ENCODE results near the gene RAPGEF1. TPM values are rescaled to one million over a fixed set of nuclear protein-coding genes. Genes with fewer than 3 reads are reported as not detected.

The RAPGEF1 gene
- total and polyA plus RNA-seq, 2 of the 13 experiments (the other 11 are each of a cell fraction or from before 2014, with no cell fraction given), result 21.2 to 38.9 TPM

DNA sequence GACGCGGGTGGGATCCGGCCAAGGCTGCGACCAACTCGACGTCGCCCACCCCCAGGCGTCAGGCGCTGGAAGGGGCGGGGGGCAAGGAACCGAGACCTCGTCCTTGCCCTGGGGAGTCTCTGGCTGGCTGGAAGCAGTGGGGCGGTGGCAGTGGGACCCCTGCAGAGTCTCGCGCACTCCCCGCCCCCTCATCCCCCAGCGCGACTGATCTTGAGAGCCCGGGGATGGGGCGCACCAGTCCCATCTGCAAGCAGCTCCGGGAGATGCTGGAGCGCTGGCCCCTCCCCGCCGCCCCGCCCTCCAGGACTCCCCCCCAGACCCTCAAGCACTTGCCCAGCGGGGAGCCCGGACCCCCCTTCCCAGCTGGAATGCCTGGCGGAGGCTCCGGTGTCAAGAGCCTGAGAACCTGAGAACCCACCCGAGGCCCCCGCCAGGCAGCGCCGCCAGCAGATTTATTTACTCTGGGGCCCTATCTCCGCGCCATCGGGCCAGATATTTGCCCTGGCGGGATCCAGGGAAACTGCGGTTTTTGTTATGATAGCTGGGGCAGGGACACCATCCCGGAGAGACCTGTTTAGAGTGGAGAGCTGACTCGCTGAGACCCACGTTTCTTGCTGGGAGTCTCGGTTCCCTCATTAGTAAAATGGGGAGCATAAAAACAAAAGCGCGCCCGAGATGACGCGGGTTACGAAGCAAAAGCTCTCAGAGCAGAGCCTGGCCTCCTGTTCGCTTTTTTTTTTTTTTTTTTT lies 193.4 kb downstream of the RAPGEF1 start (continued):
- TF ChIP-seq, protein P1, sequence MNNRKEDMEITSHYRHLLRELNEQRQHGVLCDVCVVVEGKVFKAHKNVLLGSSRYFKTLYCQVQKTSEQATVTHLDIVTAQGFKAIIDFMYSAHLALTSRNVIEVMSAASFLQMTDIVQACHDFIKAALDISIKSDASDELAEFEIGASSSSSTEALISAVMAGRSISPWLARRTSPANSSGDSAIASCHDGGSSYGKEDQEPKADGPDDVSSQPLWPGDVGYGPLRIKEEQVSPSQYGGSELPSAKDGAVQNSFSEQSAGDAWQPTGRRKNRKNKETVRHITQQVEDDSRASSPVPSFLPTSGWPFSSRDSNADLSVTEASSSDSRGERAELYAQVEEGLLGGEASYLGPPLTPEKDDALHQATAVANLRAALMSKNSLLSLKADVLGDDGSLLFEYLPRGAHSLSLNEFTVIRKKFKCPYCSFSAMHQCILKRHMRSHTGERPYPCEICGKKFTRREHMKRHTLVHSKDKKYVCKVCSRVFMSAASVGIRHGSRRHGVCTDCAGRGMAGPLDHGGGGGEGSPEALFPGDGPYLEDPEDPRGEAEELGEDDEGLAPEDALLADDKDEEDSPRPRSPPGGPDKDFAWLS (CRISPR knock-in tag; IDR thresholded peaks at IDR 0.05; ENCODE audit: borderline replicate concordance), result no peak
- TF ChIP-seq, protein P2, sequence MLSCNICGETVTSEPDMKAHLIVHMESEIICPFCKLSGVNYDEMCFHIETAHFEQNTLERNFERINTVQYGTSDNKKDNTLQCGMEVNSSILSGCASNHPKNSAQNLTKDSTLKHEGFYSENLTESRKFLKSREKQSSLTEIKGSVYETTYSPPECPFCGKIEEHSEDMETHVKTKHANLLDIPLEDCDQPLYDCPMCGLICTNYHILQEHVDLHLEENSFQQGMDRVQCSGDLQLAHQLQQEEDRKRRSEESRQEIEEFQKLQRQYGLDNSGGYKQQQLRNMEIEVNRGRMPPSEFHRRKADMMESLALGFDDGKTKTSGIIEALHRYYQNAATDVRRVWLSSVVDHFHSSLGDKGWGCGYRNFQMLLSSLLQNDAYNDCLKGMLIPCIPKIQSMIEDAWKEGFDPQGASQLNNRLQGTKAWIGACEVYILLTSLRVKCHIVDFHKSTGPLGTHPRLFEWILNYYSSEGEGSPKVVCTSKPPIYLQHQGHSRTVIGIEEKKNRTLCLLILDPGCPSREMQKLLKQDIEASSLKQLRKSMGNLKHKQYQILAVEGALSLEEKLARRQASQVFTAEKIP (CRISPR knock-in tag; IDR thresholded peaks at IDR 0.05; ENCODE audit: borderline replicate concordance), result no peak
- TF ChIP-seq GTF3A (CRISPR knock-in tag; conservative IDR thresholded peaks at IDR 0.05), result no peak
- TF ChIP-seq PLRG1 (conservative IDR thresholded peaks at IDR 0.05), result no peak
- no peak for TF ChIP-seq TBL1XR1 (IDR thresholded peaks at IDR 0.05; ENCODE audit: borderline replicate concordance, low read length, partially characterized antibody)
- TF ChIP-seq, protein P3, sequence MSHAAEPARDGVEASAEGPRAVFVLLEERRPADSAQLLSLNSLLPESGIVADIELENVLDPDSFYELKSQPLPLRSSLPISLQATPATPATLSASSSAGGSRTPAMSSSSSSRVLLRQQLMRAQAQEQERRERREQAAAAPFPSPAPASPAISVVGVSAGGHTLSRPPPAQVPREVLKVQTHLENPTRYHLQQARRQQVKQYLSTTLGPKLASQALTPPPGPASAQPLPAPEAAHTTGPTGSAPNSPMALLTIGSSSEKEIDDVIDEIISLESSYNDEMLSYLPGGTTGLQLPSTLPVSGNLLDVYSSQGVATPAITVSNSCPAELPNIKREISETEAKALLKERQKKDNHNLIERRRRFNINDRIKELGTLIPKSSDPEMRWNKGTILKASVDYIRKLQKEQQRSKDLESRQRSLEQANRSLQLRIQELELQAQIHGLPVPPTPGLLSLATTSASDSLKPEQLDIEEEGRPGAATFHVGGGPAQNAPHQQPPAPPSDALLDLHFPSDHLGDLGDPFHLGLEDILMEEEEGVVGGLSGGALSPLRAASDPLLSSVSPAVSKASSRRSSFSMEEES (CRISPR knock-in tag; IDR thresholded peaks at IDR 0.05), result no peak
- TF ChIP-seq KAT2B (IDR thresholded peaks at IDR 0.05; ENCODE audit: borderline replicate concordance, low read depth, low read length), result no peak
- TF ChIP-seq PHF5A (CRISPR knock-in tag; IDR thresholded peaks at IDR 0.05; ENCODE audit: low read depth, unreplicated experiment), result no peak
- TF ChIP-seq SMAD1 (CRISPR knock-in tag; IDR thresholded peaks at IDR 0.05; ENCODE audit: borderline replicate concordance, low read depth), result no peak
- TF ChIP-seq, protein P4, sequence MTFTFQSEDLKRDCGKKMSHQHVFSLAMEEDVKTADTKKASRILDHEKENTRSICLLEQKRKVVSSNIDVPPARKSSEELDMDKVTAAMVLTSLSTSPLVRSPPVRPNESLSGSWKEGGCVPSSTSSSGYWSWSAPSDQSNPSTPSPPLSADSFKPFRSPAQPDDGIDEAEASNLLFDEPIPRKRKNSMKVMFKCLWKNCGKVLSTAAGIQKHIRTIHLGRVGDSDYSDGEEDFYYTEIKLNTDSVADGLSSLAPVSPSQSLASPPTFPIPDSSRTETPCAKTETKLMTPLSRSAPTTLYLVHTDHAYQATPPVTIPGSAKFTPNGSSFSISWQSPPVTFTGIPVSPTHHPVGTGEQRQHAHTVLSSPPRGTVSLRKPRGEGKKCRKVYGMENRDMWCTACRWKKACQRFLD (CRISPR knock-in tag; IDR thresholded peaks at IDR 0.05; ENCODE audit: borderline replicate concordance), result no peak
- TF ChIP-seq, protein P5, sequence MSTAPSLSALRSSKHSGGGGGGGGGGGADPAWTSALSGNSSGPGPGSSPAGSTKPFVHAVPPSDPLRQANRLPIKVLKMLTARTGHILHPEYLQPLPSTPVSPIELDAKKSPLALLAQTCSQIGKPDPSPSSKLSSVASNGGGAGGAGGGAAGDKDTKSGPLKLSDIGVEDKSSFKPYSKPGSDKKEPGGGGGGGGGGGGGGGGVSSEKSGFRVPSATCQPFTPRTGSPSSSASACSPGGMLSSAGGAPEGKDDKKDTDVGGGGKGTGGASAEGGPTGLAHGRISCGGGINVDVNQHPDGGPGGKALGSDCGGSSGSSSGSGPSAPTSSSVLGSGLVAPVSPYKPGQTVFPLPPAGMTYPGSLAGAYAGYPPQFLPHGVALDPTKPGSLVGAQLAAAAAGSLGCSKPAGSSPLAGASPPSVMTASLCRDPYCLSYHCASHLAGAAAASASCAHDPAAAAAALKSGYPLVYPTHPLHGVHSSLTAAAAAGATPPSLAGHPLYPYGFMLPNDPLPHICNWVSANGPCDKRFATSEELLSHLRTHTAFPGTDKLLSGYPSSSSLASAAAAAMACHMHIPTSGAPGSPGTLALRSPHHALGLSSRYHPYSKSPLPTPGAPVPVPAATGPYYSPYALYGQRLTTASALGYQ (CRISPR knock-in tag; IDR thresholded peaks at IDR 0.05), result peak; percentile 76
- no peak for TF ChIP-seq ELF4 (CRISPR knock-in tag; IDR thresholded peaks at IDR 0.05; ENCODE audit: borderline replicate concordance)
- TF ChIP-seq KAT8 (CRISPR knock-in tag; IDR thresholded peaks at IDR 0.05), result no peak
- no peak; the same call in 1 of the 2 replicates for TF ChIP-seq TCF7 (IDR thresholded peaks at IDR 0.05; ENCODE audit: low read depth)
- TF ChIP-seq HDAC2 (CRISPR knock-in tag; IDR thresholded peaks at IDR 0.05), result peak; percentile 46; the same call in 1 of the 2 replicates
- TF ChIP-seq, protein P6, sequence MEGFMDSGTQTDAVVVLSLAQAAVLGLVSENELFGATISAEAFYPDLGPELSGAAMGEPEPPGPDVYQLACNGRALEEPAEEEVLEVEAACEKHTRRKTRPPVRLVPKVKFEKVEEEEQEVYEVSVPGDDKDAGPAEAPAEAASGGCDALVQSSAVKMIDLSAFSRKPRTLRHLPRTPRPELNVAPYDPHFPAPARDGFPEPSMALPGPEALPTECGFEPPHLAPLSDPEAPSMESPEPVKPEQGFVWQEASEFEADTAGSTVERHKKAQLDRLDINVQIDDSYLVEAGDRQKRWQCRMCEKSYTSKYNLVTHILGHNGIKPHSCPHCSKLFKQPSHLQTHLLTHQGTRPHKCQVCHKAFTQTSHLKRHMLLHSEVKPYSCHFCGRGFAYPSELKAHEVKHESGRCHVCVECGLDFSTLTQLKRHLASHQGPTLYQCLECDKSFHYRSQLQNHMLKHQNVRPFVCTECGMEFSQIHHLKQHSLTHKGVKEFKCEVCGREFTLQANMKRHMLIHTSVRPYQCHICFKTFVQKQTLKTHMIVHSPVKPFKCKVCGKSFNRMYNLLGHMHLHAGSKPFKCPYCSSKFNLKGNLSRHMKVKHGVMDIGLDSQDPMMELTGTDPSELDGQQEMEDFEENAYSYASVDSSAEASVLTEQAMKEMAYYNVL (CRISPR knock-in tag; IDR thresholded peaks at IDR 0.05; ENCODE audit: borderline replicate concordance), result no peak
- peak; percentile 49; the same call in 1 of the 2 replicates for TF ChIP-seq TBX2 (CRISPR knock-in tag; IDR thresholded peaks at IDR 0.05; ENCODE audit: borderline replicate concordance)
- peak; percentile 77; the same call in 1 of the 2 replicates for TF ChIP-seq SIX1 (CRISPR knock-in tag; IDR thresholded peaks at IDR 0.05; ENCODE audit: borderline replicate concordance)
